ENCODE data around the gene KCNK10.
A peak's percentile ranks its signal among the peaks of the same experiment; 100 is the strongest.

KCNK10 gene

GRCh38 chr14:88305528-88306322 lies 17.3 kb downstream of the KCNK10 start:
- Histone ChIP-seq H3K27ac (replicated peaks) (no peak overlapping the region), H3K4me3 (replicated peaks; ENCODE audit: insufficient read depth, low read length) (no peak overlapping the region), H3K27me3 (ENCODE audit: insufficient read depth, poor library complexity, severe bottlenecking) (no peaks in the 10 kb centered on the region)
- DNase-seq (ENCODE audit: low read depth in 1 of 2, low spot score in 1 of 2) = no peak
- TF ChIP-seq GABPA (IDR thresholded peaks at IDR 0.05; ENCODE audit: low read depth) (no peak), CTCF (IDR thresholded peaks at IDR 0.05; ENCODE audit: insufficient read depth, low read length) (no peak), POLR2AphosphoS5 (IDR thresholded peaks at IDR 0.05; ENCODE audit: low read depth) (no peak), SPI1 (IDR thresholded peaks at IDR 0.05; ENCODE audit: borderline replicate concordance, low read depth) (no peak), REST (IDR thresholded peaks at IDR 0.05; ENCODE audit: insufficient replicate concordance, low read depth) (no peak)

- no peaks in the 10 kb centered on the region for H3K27me3 ChIP-seq (ENCODE audit: insufficient read depth, poor library complexity, severe bottlenecking)
These were observed 20.0 kb downstream of the KCNK10 start for GRCh38 chr14:88303041-88303440.

More at GRCh38 chr14:88303041-88303440, 20.0 kb downstream of the KCNK10 start:
- Histone ChIP-seq H3K27ac (replicated peaks) (no peak overlapping the region), H3K4me3 (replicated peaks; ENCODE audit: insufficient read depth, low read length) (no peak overlapping the region)
- TF ChIP-seq POLR2AphosphoS5 (IDR thresholded peaks at IDR 0.05; ENCODE audit: low read depth) = no peak
- no peak for TF ChIP-seq REST (IDR thresholded peaks at IDR 0.05; ENCODE audit: insufficient replicate concordance, low read depth)
- TF ChIP-seq CTCF (IDR thresholded peaks at IDR 0.05; ENCODE audit: insufficient read depth, low read length) = no peak
- TF ChIP-seq GABPA (IDR thresholded peaks at IDR 0.05; ENCODE audit: low read depth) = no peak
- TF ChIP-seq SPI1 (IDR thresholded peaks at IDR 0.05; ENCODE audit: borderline replicate concordance, low read depth) = no peak
- peak in 1 of 2 experiments; percentile 53 for DNase-seq (ENCODE audit: low read depth in 1 of 2, low spot score in 1 of 2)

All from HL-60 (cell line).